Kidney (tissue), 14 donors: ENCODE measurements around the gene DHRS7. TPM values are rescaled to one million over a fixed set of nuclear protein-coding genes. Genes with fewer than 3 reads are reported as not detected.
A peak's percentile ranks its signal among the peaks of the same experiment; 100 is the strongest.

ENCODE experiments used
- DNase-seq, 5 donors: peaks; one replicate each; pipeline ENCODE4 v3.0.0-alpha.2; 2013 to 2020
- FAIRE-seq: peaks from 2 replicates; lab custom pipeline; 2012; peaks lifted over from hg19 to GRCh38; lab: Jason Lieb, UNC
- H3K27ac ChIP-seq, 2 donors: one replicate each; pipeline ENCODE4 v1.7.0; 2013; ENCODE audit warnings: low read depth in 2 of 2, low read length in 2 of 2, inconsistent platforms in 1 of 2
- H3K27me3 ChIP-seq: one replicate; pipeline ENCODE4 v1.7.1; 2013; ENCODE audit warnings: low read length, inconsistent platforms; ENCODE audit not compliant: control insufficient read depth, insufficient read depth
- H3K36me3 ChIP-seq, 3 donors: one replicate each; pipeline versions ENCODE4 v1.7.0 to v1.7.1; 2013; ENCODE audit warnings: low read length in 3 of 3, control low read depth in 1 of 3, inconsistent platforms in 1 of 3; ENCODE audit not compliant: insufficient read depth in 3 of 3, control insufficient read depth in 2 of 3
- H3K4me1 ChIP-seq, 3 donors: one replicate each; pipeline versions ENCODE4 v1.7.0 to v1.7.1; 2013; ENCODE audit warnings: low read length in 3 of 3, inconsistent platforms in 1 of 3, low read depth in 1 of 3; ENCODE audit not compliant: control insufficient read depth in 2 of 3, insufficient read depth in 2 of 3
- H3K4me3 ChIP-seq, 3 donors: one replicate each; pipeline versions ENCODE4 v1.7.0 to v1.8.1; 2013; ENCODE audit warnings: low read length in 3 of 3, control low read depth in 1 of 3, inconsistent platforms in 1 of 3
- H3K9ac ChIP-seq, 3 donors: one replicate each; pipeline versions ENCODE4 v1.7.0 to v1.7.1; 2013; ENCODE audit warnings: low read length in 3 of 3, control low read depth in 1 of 3, inconsistent platforms in 1 of 3
- H3K9me3 ChIP-seq, 3 donors: one replicate each; pipeline versions ENCODE4 v1.7.0 to v1.7.1; 2013; ENCODE audit warnings: low read length in 3 of 3, control low read depth in 1 of 3, inconsistent platforms in 1 of 3; ENCODE audit not compliant: control insufficient read depth in 2 of 3, insufficient read depth in 1 of 3
- CTCF ChIP-seq: IDR thresholded peaks from 3 replicates; pipeline ENCODE4 v1.5.1; 2012; ENCODE audit warnings: mild to moderate bottlenecking, moderate library complexity, borderline replicate concordance; ENCODE audit not compliant: insufficient read depth; ENCODE audit errors: extremely low read depth
- intact Hi-C: fragments of 100-400 bp; cut with DNase I; formaldehyde crosslinking; loops from one replicate; pipeline ENCODE4 v1.11.1; 2022
- polyA plus RNA-seq: library from polyadenylated mRNA; stranded (reverse); fragments of 350-450 nt; fragmentation: Illumina TruSeq; extraction: RNeasy Lipid Tissue Mini Kit (QIAGEN cat#74804); gene quantifications from one replicate; pipeline ENCODE4 v1.2.3, GENCODE V29; 2014; ENCODE audit warnings: low read depth, low replicate concordance; ENCODE audit not compliant: insufficient read depth
- total RNA-seq: library from RNA; stranded (reverse); fragmentation: NEBNext Ultra II Directional; extraction: Animal tissue kit (Norgen Biotek cat#: 25700); gene quantifications from one replicate; pipeline ENCODE4 v1.2.1, GENCODE V29; 2021
- donor health status: control.
- donor health status: control.
- donor health status: control.
- donor health status: control.
- donor health status: control.
- donor health status: DM: yes; HTN: yes; CAD: no.
- donor health status: Normal renal cell carcinoma (clear cell type).

Gene DHRS7
- total and polyA plus RNA-seq, 2 donors from 2014 or later, result 93.7 to 128 TPM

- Histone ChIP-seq H3K27me3 (no peaks in the 10 kb centered on the region), H3K27ac (peak overlapping the region; percentile 91 to 97), H3K36me3 (no peaks in the 10 kb centered on the region), H3K9me3 (no peaks in the 10 kb centered on the region), H3K4me3 (peak overlapping the region; percentile 41 to 96 (median 91)), H3K4me1 (peaks cover 0 to 10% (median 0%) of the 10 kb centered on the region in 3 donors), H3K9ac (peak overlapping the region; percentile 27 to 77 (median 74))
- no peak for TF ChIP-seq CTCF
- intact Hi-C loops, result no loop called here
- DNase-seq, result no peak
- no peak for FAIRE-seq
Observed at GRCh38 chr14:60165547-60165876, 314 bp upstream of the DHRS7 start.

- H3K9ac ChIP-seq, result peak overlapping the region; percentile 72 to 98 (median 97)
- H3K27me3 ChIP-seq, result no peaks in the 10 kb centered on the region
- H3K27ac ChIP-seq, result peak overlapping the region; percentile 91 to 97
- H3K4me1 ChIP-seq, result peaks cover 0 to 10% (median 0%) of the 10 kb centered on the region in 3 donors
- no peaks in the 10 kb centered on the region for H3K9me3 ChIP-seq
- no peak for TF ChIP-seq CTCF
- peak overlapping the region; percentile 91 to 96 (median 95) for H3K4me3 ChIP-seq
- no peak for DNase-seq
- H3K36me3 ChIP-seq, result no peaks in the 10 kb centered on the region
- intact Hi-C loops, result no loop called here
- no peak for FAIRE-seq
Observed at GRCh38 chr14:60164404-60164711, 840 bp downstream of the DHRS7 start.

GRCh38 chr14:60163693-60164092 lies 1.5 kb downstream of the DHRS7 start:
- intact Hi-C loops, result no loop called here
- no peak for TF ChIP-seq CTCF
- Histone ChIP-seq H3K4me3 (peak overlapping the region in 2 of 3 donors; percentile 26 to 96), H3K9me3 (no peaks in the 10 kb centered on the region), H3K9ac (peak overlapping the region in 1 of 3 donors; percentile 97), H3K36me3 (no peaks in the 10 kb centered on the region), H3K4me1 (peaks cover 0 to 10% (median 3%) of the 10 kb centered on the region in 3 donors), H3K27me3 (no peaks in the 10 kb centered on the region), H3K27ac (no peak overlapping the region)
- FAIRE-seq, result no peak
- peak in 1 of 5 donors; percentile 13 for DNase-seq
